ENCODE measurements around the gene TFAP2E.

DNA sequence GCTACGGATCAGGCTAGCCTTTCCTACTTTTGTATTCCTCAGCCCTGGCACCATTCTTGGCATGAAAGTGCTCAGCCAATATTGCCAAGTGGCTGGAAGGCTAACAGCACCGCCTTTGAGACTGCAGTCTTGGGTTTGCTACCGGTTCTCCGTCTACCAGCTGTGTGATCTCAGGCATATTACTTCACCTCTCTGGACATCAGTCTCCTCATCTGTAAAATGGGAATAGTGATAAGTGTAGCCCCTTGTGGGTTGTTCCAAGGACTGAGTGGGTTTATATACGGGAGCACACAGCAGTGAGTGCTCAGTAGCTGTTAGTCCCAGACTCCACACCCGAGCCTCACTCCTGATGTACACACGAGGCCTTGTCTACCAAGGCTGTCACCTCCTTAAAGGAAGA, 13.7 kb downstream of the TFAP2E start:
- TF ChIP-seq PATZ1 (CRISPR knock-in tag; IDR thresholded peaks at IDR 0.05; ENCODE audit: borderline replicate concordance): no peak
- no peak for TF ChIP-seq SNAI2 (CRISPR knock-in tag; IDR thresholded peaks at IDR 0.05)
- no peak for TF ChIP-seq ESRRG (CRISPR knock-in tag; IDR thresholded peaks at IDR 0.05)
- no peak for TF ChIP-seq PPARA (CRISPR knock-in tag; IDR thresholded peaks at IDR 0.05; ENCODE audit: borderline replicate concordance)
- TF ChIP-seq TSHZ2 (CRISPR knock-in tag; IDR thresholded peaks at IDR 0.05): no peak
- no peak for TF ChIP-seq RARB (CRISPR knock-in tag; IDR thresholded peaks at IDR 0.05)
- TF ChIP-seq CREB5 (CRISPR knock-in tag; IDR thresholded peaks at IDR 0.05; ENCODE audit: low read depth): no peak
- no peak for TF ChIP-seq ARNTL (CRISPR knock-in tag; IDR thresholded peaks at IDR 0.05; ENCODE audit: borderline replicate concordance, low read depth)
- TF ChIP-seq ZNF8 (CRISPR knock-in tag; IDR thresholded peaks at IDR 0.05): no peak
- TF ChIP-seq ZFP3 (CRISPR knock-in tag; IDR thresholded peaks at IDR 0.05): no peak
- TF ChIP-seq, protein P1, sequence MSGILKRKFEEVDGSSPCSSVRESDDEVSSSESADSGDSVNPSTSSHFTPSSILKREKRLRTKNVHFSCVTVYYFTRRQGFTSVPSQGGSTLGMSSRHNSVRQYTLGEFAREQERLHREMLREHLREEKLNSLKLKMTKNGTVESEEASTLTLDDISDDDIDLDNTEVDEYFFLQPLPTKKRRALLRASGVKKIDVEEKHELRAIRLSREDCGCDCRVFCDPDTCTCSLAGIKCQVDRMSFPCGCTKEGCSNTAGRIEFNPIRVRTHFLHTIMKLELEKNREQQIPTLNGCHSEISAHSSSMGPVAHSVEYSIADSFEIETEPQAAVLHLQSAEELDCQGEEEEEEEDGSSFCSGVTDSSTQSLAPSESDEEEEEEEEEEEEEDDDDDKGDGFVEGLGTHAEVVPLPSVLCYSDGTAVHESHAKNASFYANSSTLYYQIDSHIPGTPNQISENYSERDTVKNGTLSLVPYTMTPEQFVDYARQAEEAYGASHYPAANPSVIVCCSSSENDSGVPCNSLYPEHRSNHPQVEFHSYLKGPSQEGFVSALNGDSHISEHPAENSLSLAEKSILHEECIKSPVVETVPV (CRISPR knock-in tag; IDR thresholded peaks at IDR 0.05): no peak
- no peak for TF ChIP-seq CSDC2 (CRISPR knock-in tag; IDR thresholded peaks at IDR 0.05)
- TF ChIP-seq GLIS3 (CRISPR knock-in tag; IDR thresholded peaks at IDR 0.05): no peak
- no peak for TF ChIP-seq POU6F1 (CRISPR knock-in tag; IDR thresholded peaks at IDR 0.05; ENCODE audit: borderline replicate concordance, low read depth)

Measured in SK-N-SH treated with all-trans-retinoic acid at 6 μM for 48 hours (cell line).